Measurements from ENCODE around the gene ETNPPL.

The ETNPPL gene

GRCh38 chr4:108742451-108743420 is 20.1 kb downstream of the ETNPPL start:
- TF ChIP-seq TAF1 (IDR thresholded peaks at IDR 0.05; ENCODE audit: borderline replicate concordance, insufficient read depth, low read length) (no peak), SIN3A (IDR thresholded peaks at IDR 0.05; ENCODE audit: borderline replicate concordance, insufficient read depth, low read length) (no peak), FOXP2 (optimal IDR thresholded peaks at IDR 0.05; ENCODE audit: borderline replicate concordance, extremely low read depth, extremely low read length, insufficient read depth) (no peak), REST (IDR thresholded peaks at IDR 0.05; ENCODE audit: insufficient read depth in 1 of 2, low read depth in 2 of 2, low read length in 2 of 2) (no peak), POLR2AphosphoS5 (IDR thresholded peaks at IDR 0.05; ENCODE audit: low read depth, low read length) (no peak)

GRCh38 chr4:108738003-108738706 is 24.7 kb downstream of the ETNPPL start:
- TF ChIP-seq SIN3A (IDR thresholded peaks at IDR 0.05; ENCODE audit: borderline replicate concordance, insufficient read depth, low read length) (no peak), REST (IDR thresholded peaks at IDR 0.05; ENCODE audit: insufficient read depth in 1 of 2, low read depth in 2 of 2, low read length in 2 of 2) (no peak), FOXP2 (optimal IDR thresholded peaks at IDR 0.05; ENCODE audit: borderline replicate concordance, extremely low read depth, extremely low read length, insufficient read depth) (no peak), TAF1 (IDR thresholded peaks at IDR 0.05; ENCODE audit: borderline replicate concordance, insufficient read depth, low read length) (no peak), POLR2AphosphoS5 (IDR thresholded peaks at IDR 0.05; ENCODE audit: low read depth, low read length) (no peak)

DNA sequence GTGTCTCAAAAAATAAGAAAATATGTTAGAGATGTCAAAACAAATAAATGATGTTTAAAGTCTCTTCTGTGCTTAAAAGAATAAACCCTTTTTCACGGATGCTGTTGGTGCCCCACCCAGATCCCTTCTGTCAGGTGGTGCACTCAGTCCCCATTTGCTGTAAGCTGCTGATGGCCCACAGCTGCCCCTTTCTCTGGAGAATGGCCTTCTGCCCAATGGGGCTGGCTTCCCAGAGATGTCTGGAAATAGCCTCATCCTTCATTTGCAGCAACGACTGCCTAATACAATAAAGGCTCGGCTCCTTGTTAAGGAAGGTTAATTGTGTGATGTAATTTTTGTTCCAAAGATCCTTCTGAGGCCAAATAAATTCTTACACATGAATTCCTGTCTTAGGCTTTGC is 31.8 kb downstream of the ETNPPL start:
- no peak for TF ChIP-seq SIN3A (IDR thresholded peaks at IDR 0.05; ENCODE audit: borderline replicate concordance, insufficient read depth, low read length)
- no peak for TF ChIP-seq TAF1 (IDR thresholded peaks at IDR 0.05; ENCODE audit: borderline replicate concordance, insufficient read depth, low read length)
- no peak for TF ChIP-seq FOXP2 (optimal IDR thresholded peaks at IDR 0.05; ENCODE audit: borderline replicate concordance, extremely low read depth, extremely low read length, insufficient read depth)

GRCh38 chr4:108730579-108730978 is 32.3 kb downstream of the ETNPPL start:
- TF ChIP-seq FOXP2 (optimal IDR thresholded peaks at IDR 0.05; ENCODE audit: borderline replicate concordance, extremely low read depth, extremely low read length, insufficient read depth) (no peak), SIN3A (IDR thresholded peaks at IDR 0.05; ENCODE audit: borderline replicate concordance, insufficient read depth, low read length) (no peak), POLR2AphosphoS5 (IDR thresholded peaks at IDR 0.05; ENCODE audit: low read depth, low read length) (no peak), TAF1 (IDR thresholded peaks at IDR 0.05; ENCODE audit: borderline replicate concordance, insufficient read depth, low read length) (no peak), REST (IDR thresholded peaks at IDR 0.05; ENCODE audit: insufficient read depth in 1 of 2, low read depth in 2 of 2, low read length in 2 of 2) (no peak)

DNA sequence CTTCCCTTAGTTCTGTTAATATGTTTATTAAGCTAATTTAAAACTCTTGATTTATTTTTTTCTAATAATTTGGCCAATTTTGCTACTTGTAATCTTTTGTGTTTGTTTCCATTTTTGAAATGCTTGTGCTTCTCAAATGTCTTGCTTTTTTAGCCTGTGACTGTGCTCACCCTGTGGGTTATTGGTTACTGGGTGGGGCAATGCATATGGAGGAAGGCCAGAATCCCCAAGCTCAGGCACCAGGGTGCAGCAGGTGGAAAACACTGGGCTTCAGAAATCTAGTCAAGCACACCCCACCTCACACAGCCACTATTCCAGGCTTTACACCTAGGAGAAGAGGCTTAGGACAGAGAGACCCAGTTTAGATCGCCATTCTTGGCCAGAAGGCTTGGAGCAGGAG is 33.1 kb downstream of the ETNPPL start:
- no peak for TF ChIP-seq POLR2AphosphoS5 (IDR thresholded peaks at IDR 0.05; ENCODE audit: low read depth, low read length)
- no peak for TF ChIP-seq REST (IDR thresholded peaks at IDR 0.05; ENCODE audit: insufficient read depth in 1 of 2, low read depth in 2 of 2, low read length in 2 of 2)
- no peak for TF ChIP-seq SIN3A (IDR thresholded peaks at IDR 0.05; ENCODE audit: borderline replicate concordance, insufficient read depth, low read length)
- TF ChIP-seq TAF1 (IDR thresholded peaks at IDR 0.05; ENCODE audit: borderline replicate concordance, insufficient read depth, low read length), result no peak
- no peak for TF ChIP-seq FOXP2 (optimal IDR thresholded peaks at IDR 0.05; ENCODE audit: borderline replicate concordance, extremely low read depth, extremely low read length, insufficient read depth)

Data from PFSK-1 (cell line).